CD4-positive, CD25-positive, alpha-beta regulatory T cell (primary cell): ENCODE data around the gene CAPZA1. TPM values are rescaled to one million over a fixed set of nuclear protein-coding genes. Genes with fewer than 3 reads are reported as not detected.

Experiments
- ATAC-seq, 2 donors: fragments of 150-1000 bp; cut with Tn5 transposase; one replicate each; pipeline ENCODE4 v1.10.0; 2021; ENCODE audit warnings: low read depth in 2 of 2, moderate number of reproducible peaks in 2 of 2, moderate library complexity in 1 of 2
- DNase-seq, 3 donors: peaks; one replicate each; pipeline versions ENCODE4 v3.0.0 to v3.0.0-alpha.2; 2012 to 2022; ENCODE audit warnings: mixed read lengths in 1 of 3
- H3K27ac ChIP-seq: one replicate; pipeline ENCODE4 v1.7.0; 2013; ENCODE audit warnings: mild to moderate bottlenecking, low read length; ENCODE audit not compliant: insufficient read depth, poor library complexity, severe bottlenecking
- H3K27me3 ChIP-seq: one replicate; pipeline ENCODE4 v1.7.0; 2013; ENCODE audit warnings: low read length; ENCODE audit not compliant: control insufficient read depth, insufficient read depth
- H3K36me3 ChIP-seq: one replicate; pipeline ENCODE4 v1.7.0; 2013; ENCODE audit warnings: mild to moderate bottlenecking, low read length, moderate library complexity; ENCODE audit not compliant: control insufficient read depth, insufficient read depth
- H3K4me1 ChIP-seq: 2 replicates; pipeline ENCODE4 v1.7.0; 2013; ENCODE audit warnings: mild to moderate bottlenecking, low read length; ENCODE audit not compliant: insufficient read depth, control insufficient read depth, poor library complexity, severe bottlenecking
- H3K4me3 ChIP-seq: one replicate; pipeline ENCODE4 v1.7.0; 2013; ENCODE audit warnings: low read depth, mild to moderate bottlenecking, low read length, moderate library complexity
- H3K9me3 ChIP-seq, 2 experiments: 1 replicate in 1 of 2; 2 replicates in 1 of 2; pipeline ENCODE4 v1.7.0; 2013; ENCODE audit warnings: low read length in 2 of 2, mild to moderate bottlenecking in 1 of 2, moderate library complexity in 1 of 2; ENCODE audit not compliant: control insufficient read depth in 2 of 2
- H3K27ac Mint-ChIP-seq, 3 donors: one replicate each; pipeline ENCODE4 v1.8.0; 2020 to 2022; ENCODE audit warnings: mild to moderate bottlenecking in 3 of 3, mixed read lengths in 3 of 3, moderate library complexity in 2 of 3
- H3K27me3 Mint-ChIP-seq: one replicate; pipeline ENCODE4 v1.8.0; 2022; ENCODE audit warnings: mild to moderate bottlenecking, mixed read lengths
- H3K36me3 Mint-ChIP-seq: one replicate; pipeline ENCODE4 v1.8.0; 2020; ENCODE audit warnings: mixed read lengths
- H3K4me1 Mint-ChIP-seq, 4 donors: one replicate each; pipeline ENCODE4 v1.8.0; 2020 to 2022; ENCODE audit warnings: mixed read lengths in 4 of 4, mild to moderate bottlenecking in 1 of 4
- H3K4me3 Mint-ChIP-seq, 4 donors: one replicate each; pipeline ENCODE4 v1.8.0; 2020 to 2022; ENCODE audit warnings: mild to moderate bottlenecking in 4 of 4, mixed read lengths in 4 of 4, moderate library complexity in 3 of 4
- H3K9me3 Mint-ChIP-seq, 7 donors: one replicate each; pipeline ENCODE4 v1.8.0; 2020 to 2022; ENCODE audit warnings: mixed read lengths in 7 of 7, mild to moderate bottlenecking in 3 of 7, moderate library complexity in 2 of 7
- polyA plus RNA-seq, 4 donors: library from polyadenylated mRNA; unstranded; fragments of 300-500 nt; fragmentation: Illumina TruSeq; gene quantifications; one replicate each; pipeline ENCODE4 v1.2.3, GENCODE V29; 2021
- total RNA-seq: library from RNA; stranded (reverse); gene quantifications from one replicate; pipeline ENCODE4 v1.2.3, GENCODE V29; 2022

CAPZA1 gene
- total and polyA plus RNA-seq, 5 donors from 2014 or later = 244 to 281 (median 255) TPM

- H3K27me3 Mint-ChIP-seq = peaks cover 26% of the 10 kb centered on the region
- Histone ChIP-seq H3K27me3 (peaks cover 5% of the 10 kb centered on the region), H3K36me3 (no peaks in the 10 kb centered on the region), H3K27ac (no peak overlapping the region), H3K9me3 (no peaks in the 10 kb centered on the region), H3K4me3 (no peak overlapping the region), H3K4me1 (peaks cover 19% of the 10 kb centered on the region)
- H3K4me3 Mint-ChIP-seq = no peak overlapping the region
- no peaks in the 10 kb centered on the region for H3K36me3 Mint-ChIP-seq
- no peaks in the 10 kb centered on the region for H3K9me3 Mint-ChIP-seq
- H3K27ac Mint-ChIP-seq = no peak overlapping the region
- DNase-seq = no peak
- H3K4me1 Mint-ChIP-seq = peaks cover 4 to 28% (median 20%) of the 10 kb centered on the region in 4 donors
- no peak for ATAC-seq
Observed at GRCh38 chr1:112720800-112721199, 101.2 kb downstream of the CAPZA1 start.

Other genes starting within 250 kb of the CAPZA1 start
- gene CTTNBP2NL, start 223.6 kb upstream of the CAPZA1 start, total RNA-seq = 7.4 TPM
- gene CTTNBP2NL, start 223.6 kb upstream of the CAPZA1 start, polyA plus RNA-seq = 1 to 10 TPM in 2 of 4 donors, under 1 TPM in 2; 0.72 to 2.0 (median 0.99) TPM
- 1.2 TPM for gene WNT2B, start 110.9 kb upstream of the CAPZA1 start, total RNA-seq
- under 1 TPM in 3 of 4 donors, not detected in 1; 0.01 to 0.38 (median 0.24) TPM for gene WNT2B, start 110.9 kb upstream of the CAPZA1 start, polyA plus RNA-seq
- gene ST7L, start 691 bp upstream of the CAPZA1 start, total RNA-seq = 36.8 TPM
- gene ST7L, start 691 bp upstream of the CAPZA1 start, polyA plus RNA-seq = 10 to 100 TPM in 3 of 4 donors, 1 to 10 TPM in 1; 7.7 to 15.4 (median 14.0) TPM
- gene MOV10, start 54.8 kb downstream of the CAPZA1 start, total RNA-seq = 94.2 TPM
- gene MOV10, start 54.8 kb downstream of the CAPZA1 start, polyA plus RNA-seq = 10 to 100 TPM; 26.1 to 29.8 (median 28.3) TPM
- 17.4 TPM for gene RHOC, start 87.3 kb downstream of the CAPZA1 start, total RNA-seq
- gene RHOC, start 87.3 kb downstream of the CAPZA1 start, polyA plus RNA-seq = 10 to 100 TPM; 20.1 to 34.1 (median 28.9) TPM
- gene PPM1J, start 95.5 kb downstream of the CAPZA1 start, total RNA-seq = not detected
- gene PPM1J, start 95.5 kb downstream of the CAPZA1 start, polyA plus RNA-seq = not detected